ENCODE data around the gene NKX6-2. TPM values are rescaled to one million over a fixed set of nuclear protein-coding genes. Genes with fewer than 3 reads are reported as not detected.
"Not testable (repeated sequence)": the region's sequence is repeated elsewhere in the genome, so short reads cannot be mapped to it uniquely, and the experiment has no call there.

The NKX6-2 gene
- polyA plus RNA-seq, 1 donor from 2014 or later, result not detected

GRCh38 chr10:132743925-132744490 lies 41.9 kb downstream of the NKX6-2 start:
- H3K9ac ChIP-seq (ENCODE audit: low read length), result no peak overlapping the region
- H3K4me3 ChIP-seq (ENCODE audit: low read length), result no peak overlapping the region
- TF ChIP-seq POLR2AphosphoS5 (IDR thresholded peaks at IDR 0.05) (no peak), REST (IDR thresholded peaks at IDR 0.05; ENCODE audit: borderline replicate concordance) (no peak), EZH2 (IDR thresholded peaks at IDR 0.05; ENCODE audit: borderline replicate concordance, insufficient read depth, low read length, poor library complexity, severe bottlenecking) (no peak), RAD21 (conservative IDR thresholded peaks at IDR 0.05) (no peak), MXI1 (conservative IDR thresholded peaks at IDR 0.05; ENCODE audit: poor library complexity, severe bottlenecking) (no peak), SMC3 (conservative IDR thresholded peaks at IDR 0.05; ENCODE audit: poor library complexity) (no peak), EP300 (conservative IDR thresholded peaks at IDR 0.05; ENCODE audit: poor library complexity, severe bottlenecking) (no peak), TAF1 (IDR thresholded peaks at IDR 0.05; ENCODE audit: low read depth) (no peak)
- TF ChIP-seq, protein P1, sequence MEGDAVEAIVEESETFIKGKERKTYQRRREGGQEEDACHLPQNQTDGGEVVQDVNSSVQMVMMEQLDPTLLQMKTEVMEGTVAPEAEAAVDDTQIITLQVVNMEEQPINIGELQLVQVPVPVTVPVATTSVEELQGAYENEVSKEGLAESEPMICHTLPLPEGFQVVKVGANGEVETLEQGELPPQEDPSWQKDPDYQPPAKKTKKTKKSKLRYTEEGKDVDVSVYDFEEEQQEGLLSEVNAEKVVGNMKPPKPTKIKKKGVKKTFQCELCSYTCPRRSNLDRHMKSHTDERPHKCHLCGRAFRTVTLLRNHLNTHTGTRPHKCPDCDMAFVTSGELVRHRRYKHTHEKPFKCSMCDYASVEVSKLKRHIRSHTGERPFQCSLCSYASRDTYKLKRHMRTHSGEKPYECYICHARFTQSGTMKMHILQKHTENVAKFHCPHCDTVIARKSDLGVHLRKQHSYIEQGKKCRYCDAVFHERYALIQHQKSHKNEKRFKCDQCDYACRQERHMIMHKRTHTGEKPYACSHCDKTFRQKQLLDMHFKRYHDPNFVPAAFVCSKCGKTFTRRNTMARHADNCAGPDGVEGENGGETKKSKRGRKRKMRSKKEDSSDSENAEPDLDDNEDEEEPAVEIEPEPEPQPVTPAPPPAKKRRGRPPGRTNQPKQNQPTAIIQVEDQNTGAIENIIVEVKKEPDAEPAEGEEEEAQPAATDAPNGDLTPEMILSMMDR (IDR thresholded peaks at IDR 0.05; ENCODE audit: poor library complexity, severe bottlenecking), result no peak
- no peaks in the 10 kb centered on the region for H3K79me2 ChIP-seq (replicated peaks; ENCODE audit: insufficient read depth, low read length)
- no peak overlapping the region for H3K27ac ChIP-seq (ENCODE audit: low read length)
- H3K4me2 ChIP-seq (ENCODE audit: low read length), result no peak overlapping the region
- no peaks in the 10 kb centered on the region for H3K9me2 ChIP-seq (ENCODE audit: insufficient read depth, low read length)
- H2AFZ ChIP-seq (ENCODE audit: low read depth, low read length), result no peak overlapping the region
- no peaks in the 10 kb centered on the region for H3K36me3 ChIP-seq (ENCODE audit: insufficient read depth, low read length)
- H3K27me3 ChIP-seq (ENCODE audit: insufficient read depth, low read depth, low read length), result peaks cover 8% of the 10 kb centered on the region
- no peaks in the 10 kb centered on the region for H4K20me1 ChIP-seq (ENCODE audit: insufficient read depth)
- no peaks in the 10 kb centered on the region for H3F3A ChIP-seq (ENCODE audit: insufficient read depth, low read length, poor library complexity, severe bottlenecking)
- no peaks in the 10 kb centered on the region for H3K9me3 ChIP-seq (ENCODE audit: low read length)

DNA sequence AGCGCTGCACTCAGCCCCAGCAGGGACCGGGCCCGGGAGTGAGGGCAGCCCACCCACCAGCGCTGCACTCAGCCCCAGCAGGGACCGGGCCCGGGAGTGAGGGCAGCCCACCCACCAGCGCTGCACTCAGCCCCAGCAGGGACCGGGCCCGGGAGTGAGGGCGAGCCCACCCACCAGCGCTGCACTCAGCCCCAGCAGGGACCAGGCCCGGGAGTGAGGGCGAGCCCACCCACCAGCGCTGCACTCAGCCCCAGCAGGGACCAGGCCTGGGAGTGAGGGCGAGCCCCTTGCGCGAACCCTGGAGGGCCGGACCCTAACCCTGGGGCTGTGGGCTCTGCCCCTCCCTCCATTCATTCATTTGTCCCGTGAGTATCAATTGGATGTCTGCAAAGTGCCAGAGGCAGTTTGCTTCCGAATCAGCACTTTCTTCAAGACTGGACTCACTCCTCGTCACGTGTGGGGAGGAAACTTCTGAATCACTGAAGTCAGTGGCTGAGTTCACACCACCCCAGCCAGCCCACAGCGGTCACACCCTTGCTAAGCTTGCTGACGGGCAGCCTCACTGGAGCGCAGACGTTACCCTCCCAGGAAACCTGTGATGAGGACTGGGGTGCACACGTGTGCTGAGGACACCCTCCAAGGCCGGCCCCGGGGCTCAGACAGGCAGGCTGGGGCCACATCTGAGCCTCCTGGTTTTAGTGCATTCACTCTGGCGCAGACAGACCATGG lies 42.6 kb downstream of the NKX6-2 start:
- not testable (repeated sequence) for H3K27me3 ChIP-seq (ENCODE audit: insufficient read depth, low read depth, low read length); H3K36me3 ChIP-seq (ENCODE audit: insufficient read depth, low read length); H3K4me3 ChIP-seq (ENCODE audit: low read length); H3K9ac ChIP-seq (ENCODE audit: low read length); H3K27ac ChIP-seq (ENCODE audit: low read length); H2AFZ ChIP-seq (ENCODE audit: low read depth, low read length); H3K9me3 ChIP-seq (ENCODE audit: low read length); H3F3A ChIP-seq (ENCODE audit: insufficient read depth, low read length, poor library complexity, severe bottlenecking); H4K20me1 ChIP-seq (ENCODE audit: insufficient read depth); H3K79me2 ChIP-seq (replicated peaks; ENCODE audit: insufficient read depth, low read length); H3K4me2 ChIP-seq (ENCODE audit: low read length); H3K9me2 ChIP-seq (ENCODE audit: insufficient read depth, low read length)
